Fibroblast of pulmonary artery (primary cell): ENCODE results near the gene ZNF185.

Source experiments
- DNase-seq: peaks from one replicate; pipeline ENCODE4 v3.0.0-alpha.2; 2010; ENCODE audit warnings: low read depth
- H3K4me3 ChIP-seq: replicated peaks from 2 replicates; pipeline ENCODE4 v1.5.1; 2011; ENCODE audit warnings: low read depth, mild to moderate bottlenecking, control low read depth, low read length, moderate library complexity
- CTCF ChIP-seq: IDR thresholded peaks from 2 replicates; pipeline ENCODE4 v1.5.1; 2011; ENCODE audit warnings: mild to moderate bottlenecking, control low read depth, low read length, inconsistent platforms; ENCODE audit errors: missing control alignments

ZNF185 gene

GRCh38 chrX:152893980-152894610, 3.8 kb upstream of the ZNF185 start:
- TF ChIP-seq CTCF: no peak
- no peak for DNase-seq
- no peak overlapping the region for H3K4me3 ChIP-seq

DNA sequence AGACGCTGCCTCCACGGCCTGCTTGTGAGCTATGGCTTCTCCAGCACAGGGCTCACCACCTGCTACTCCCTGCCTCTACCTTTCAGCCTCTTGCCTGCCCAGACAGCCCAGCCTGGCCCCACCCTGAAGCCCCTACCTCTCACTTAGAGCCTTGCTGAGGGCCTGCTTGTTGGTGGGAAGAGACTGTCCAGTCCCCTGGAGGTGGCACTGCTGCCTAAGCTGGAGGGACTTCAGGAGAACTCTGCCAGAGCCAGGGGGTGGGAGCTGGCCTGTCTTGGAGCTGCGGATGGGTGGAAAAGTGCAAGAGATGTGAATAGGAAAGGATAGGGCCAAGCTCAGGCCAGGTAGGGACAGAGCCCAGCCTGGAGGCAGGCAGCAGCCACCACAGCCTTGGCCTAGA, 2.7 kb upstream of the ZNF185 start:
- no peak for DNase-seq
- TF ChIP-seq CTCF: no peak
- H3K4me3 ChIP-seq: no peak overlapping the region

DNA sequence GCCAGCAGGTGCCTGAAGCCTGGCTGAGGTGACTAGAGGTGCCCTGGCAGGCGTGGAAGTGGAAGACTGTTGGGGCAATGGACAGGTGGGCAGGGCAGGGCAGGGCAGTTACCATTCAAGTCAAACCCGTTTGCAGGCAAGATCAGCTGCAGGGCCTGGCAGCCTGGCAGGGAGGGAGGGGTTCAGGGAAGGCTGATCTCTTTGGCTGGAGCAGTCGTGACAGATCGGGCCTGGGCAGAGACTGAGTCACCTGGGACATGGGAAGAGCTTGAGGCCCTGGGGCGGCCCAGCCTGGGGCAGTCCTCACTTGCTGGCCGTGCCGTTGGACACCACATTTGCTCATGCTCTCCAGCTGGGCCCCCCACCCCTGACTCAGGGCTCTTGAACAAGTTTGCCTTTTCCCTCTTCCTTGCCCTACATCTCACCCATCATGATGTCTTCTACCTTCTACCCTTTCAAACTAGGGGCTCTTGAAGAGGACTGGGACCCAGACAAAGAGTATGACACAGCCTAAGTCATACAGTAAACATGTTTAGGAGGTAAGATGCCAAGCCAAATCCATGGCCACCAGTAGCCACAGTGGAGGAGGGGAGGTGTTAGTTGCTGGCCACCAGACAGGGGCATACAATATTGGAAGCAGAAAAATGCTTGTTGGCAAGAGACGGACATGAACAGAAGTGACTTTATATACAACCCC, 2.0 kb upstream of the ZNF185 start:
- no peak overlapping the region for H3K4me3 ChIP-seq
- DNase-seq: no peak
- TF ChIP-seq CTCF: no peak

DNA sequence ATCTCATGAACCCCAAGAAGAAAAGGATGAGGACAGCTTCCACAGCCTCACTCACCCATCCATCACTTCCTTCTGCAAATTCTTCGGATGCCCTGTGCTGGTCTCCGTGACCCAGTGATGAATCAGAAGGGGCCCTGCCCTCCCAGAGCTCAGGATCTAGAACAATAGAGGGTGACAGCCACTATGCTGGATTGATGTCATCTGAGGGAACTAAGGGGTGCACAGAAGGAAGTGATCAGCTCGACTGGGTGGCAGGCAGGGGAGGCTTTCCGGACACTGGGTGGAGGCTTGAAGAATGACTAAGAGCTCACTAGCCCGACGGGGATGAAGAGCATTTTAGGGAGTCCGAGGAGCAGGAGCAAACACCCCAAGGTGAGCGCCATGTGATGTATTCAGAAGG, 1.4 kb upstream of the ZNF185 start:
- TF ChIP-seq CTCF: no peak
- no peak overlapping the region for H3K4me3 ChIP-seq
- peak; percentile 13 for DNase-seq

DNA sequence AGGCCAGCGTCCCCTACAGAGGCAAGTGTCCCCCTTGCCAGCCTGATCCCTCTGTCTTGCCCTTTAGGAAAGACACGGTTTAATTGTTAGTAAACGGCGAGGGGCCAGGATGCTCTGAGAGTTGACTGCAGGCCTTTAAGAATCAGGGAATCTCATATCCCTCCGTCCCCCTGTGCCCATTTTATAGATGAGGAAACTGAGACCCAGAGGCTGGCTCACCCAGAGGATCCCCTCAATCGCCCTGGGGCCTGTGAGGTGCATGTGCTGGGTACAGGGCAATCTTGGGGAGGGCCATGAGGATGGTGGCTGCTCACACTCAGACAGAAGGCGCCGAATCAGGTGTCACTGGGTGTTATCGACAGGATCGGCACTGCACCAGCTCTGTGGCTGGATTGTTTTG, 575 bp downstream of the ZNF185 start:
- DNase-seq: no peak
- H3K4me3 ChIP-seq: peak overlapping the region; percentile 35
- TF ChIP-seq CTCF: no peak

DNA sequence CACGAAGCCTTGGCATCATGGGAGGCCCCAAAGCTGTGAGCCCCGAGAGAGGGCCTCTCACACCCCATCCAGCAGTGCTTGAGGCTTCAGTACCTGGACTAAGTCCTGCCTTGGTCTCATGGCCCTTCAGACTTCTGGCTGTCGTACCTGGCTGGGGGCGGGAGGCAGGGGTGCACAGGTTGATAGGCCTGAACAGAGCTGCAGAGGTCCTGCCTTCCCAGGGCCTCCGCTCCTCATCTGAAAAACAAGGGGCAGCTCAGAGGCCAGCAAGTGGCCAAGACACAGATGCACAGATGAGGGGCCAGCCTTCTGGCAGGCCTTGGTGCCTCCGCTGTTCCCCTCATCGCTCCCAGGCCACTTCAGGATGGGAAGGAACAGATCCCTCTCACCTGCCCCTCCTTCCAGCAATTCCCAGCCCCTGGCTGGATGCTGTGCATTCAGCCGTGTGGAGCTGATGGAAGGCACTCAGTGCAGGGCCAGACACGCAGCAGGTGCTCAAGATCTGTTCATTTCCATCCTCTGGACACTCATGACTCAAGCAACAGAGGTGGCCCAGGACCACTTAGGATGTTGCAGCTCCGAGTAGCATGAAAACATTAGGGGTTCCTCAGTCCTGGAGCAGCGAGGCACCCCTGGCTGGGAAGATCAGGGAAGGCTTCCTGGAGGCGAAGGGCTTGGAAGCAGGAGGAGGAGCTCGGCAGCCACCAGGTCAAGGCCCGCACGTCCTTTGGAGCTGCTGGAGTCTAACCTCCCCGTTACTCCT, 1.4 kb downstream of the ZNF185 start:
- DNase-seq: no peak
- no peak for TF ChIP-seq CTCF

More for the DNA sequence above, 1.4 kb downstream of the ZNF185 start:
- no peak overlapping the region for H3K4me3 ChIP-seq
